Measurements from ENCODE around the gene GPR55. TPM values are rescaled to one million over a fixed set of nuclear protein-coding genes. Genes with fewer than 3 reads are reported as not detected.
A peak's percentile ranks its signal among the peaks of the same experiment; 100 is the strongest.

The GPR55 gene
- total and polyA plus RNA-seq, 2 donors (not counting 1 experiment from before 2014, with no cell fraction given) = 3.0 to 4.1 TPM

GRCh38 chr2:230862292-230862691 lies 62.8 kb downstream of the GPR55 start:
- Mint-ChIP-seq H3K27me3 (peaks cover 17% of the 10 kb centered on the region), H3K4me3 (peak overlapping the region; percentile 11), H3K9me3 (ENCODE audit: insufficient read depth) (peaks cover 2% of the 10 kb centered on the region), H3K27ac (no peak overlapping the region), H3K4me1 (peaks cover 48% of the 10 kb centered on the region)
- H3K4me2 ChIP-seq (replicated peaks; ENCODE audit: low read depth, low read length, poor library complexity, severe bottlenecking) = no peak overlapping the region
- no peak overlapping the region for H2AFZ ChIP-seq (ENCODE audit: insufficient read depth, low read depth, low read length, poor library complexity, severe bottlenecking)
- ChIA-PET CTCF (interaction anchor here (0.6 to 4.0 kb wide), 6 partner anchors 10 to 1575 kb away, joined by 3 to 21 read pairs (median 3); no protein-coding TSS in a partner anchor), POLR2A (no interaction called here)
- ATAC-seq (ENCODE audit: low read depth) (no peak), DNase-seq (no peak)
- no peak overlapping the region for H3K9ac ChIP-seq (ENCODE audit: low read length)
- peaks cover 14% of the 10 kb centered on the region for H3K79me2 ChIP-seq (ENCODE audit: control insufficient read depth, insufficient read depth, low read length)
- peaks cover 5% of the 10 kb centered on the region for H4K20me1 ChIP-seq (ENCODE audit: control insufficient read depth, insufficient read depth, low read length, poor library complexity, severe bottlenecking)
- 95% methylated on average over 3 of the region's 5 CpGs for WGBS (ENCODE audit: insufficient coverage)
- peaks cover 0 to 16% (median 0%) of the 10 kb centered on the region in 3 donors for H3K9me3 ChIP-seq (ENCODE audit: control extremely low read depth in 1 of 3, control insufficient read depth in 2 of 3, insufficient read depth in 1 of 3, low read length in 2 of 3)
- H3K36me3 ChIP-seq (replicated peaks in 1 of 2; ENCODE audit: control extremely low read depth in 1 of 2, control insufficient read depth in 1 of 2, extremely low read depth in 1 of 2, insufficient read depth in 2 of 2, low read length in 1 of 2) = no peaks in the 10 kb centered on the region
- intact Hi-C loops (cut with micrococcal nuclease) = no loop called here
- H3K4me1 ChIP-seq (ENCODE audit: control insufficient read depth in 2 of 2, insufficient read depth in 2 of 2, low read length in 2 of 2) = peaks cover 31 to 40% of the 10 kb centered on the region in 2 donors
- peaks cover 0 to 3% (median under 1%) of the 10 kb centered on the region in 4 experiments for H3K27me3 ChIP-seq (replicated peaks in 1 of 4; ENCODE audit: control extremely low read depth in 1 of 4, control insufficient read depth in 3 of 4, insufficient read depth in 4 of 4, low read length in 3 of 4)
- H3K27ac ChIP-seq (ENCODE audit: low read length in 2 of 2) = no peak overlapping the region
- H3K4me3 ChIP-seq (ENCODE audit: control extremely low read depth in 1 of 5, extremely low read depth in 1 of 5, insufficient read depth in 1 of 5, low read depth in 2 of 5, low read length in 4 of 5) = no peak overlapping the region
- no peak for TF ChIP-seq EZH2 (IDR thresholded peaks at IDR 0.05; ENCODE audit: borderline replicate concordance, insufficient read depth, low read depth, low read length, poor library complexity, severe bottlenecking)
- no peak for TF ChIP-seq CTCF (IDR thresholded peaks at IDR 0.05)

- CTCF ChIA-PET = interaction anchor here (0.6 to 4.0 kb wide), 8 partner anchors 10 to 1576 kb away, joined by 3 to 21 read pairs (median 3); no protein-coding TSS in a partner anchor
- no peak overlapping the region for H3K4me3 Mint-ChIP-seq
- DNase-seq = no peak
These were observed 63.3 kb downstream of the GPR55 start for GRCh38 chr2:230861552-230862255.

More at GRCh38 chr2:230861552-230862255, 63.3 kb downstream of the GPR55 start:
- no peak for TF ChIP-seq CTCF (IDR thresholded peaks at IDR 0.05)
- TF ChIP-seq EZH2 (IDR thresholded peaks at IDR 0.05; ENCODE audit: borderline replicate concordance, insufficient read depth, low read depth, low read length, poor library complexity, severe bottlenecking) = no peak
- Mint-ChIP-seq H3K27ac (no peak overlapping the region), H3K4me1 (peaks cover 42% of the 10 kb centered on the region), H3K27me3 (peaks cover 18% of the 10 kb centered on the region), H3K9me3 (ENCODE audit: insufficient read depth) (peaks cover 2% of the 10 kb centered on the region)
- H3K27ac ChIP-seq (ENCODE audit: low read length in 2 of 2) = no peak overlapping the region
- H3K4me2 ChIP-seq (replicated peaks; ENCODE audit: low read depth, low read length, poor library complexity, severe bottlenecking) = no peak overlapping the region
- no peak overlapping the region for H3K9ac ChIP-seq (ENCODE audit: low read length)
- POLR2A ChIA-PET = no interaction called here
- H3K36me3 ChIP-seq (replicated peaks in 1 of 2; ENCODE audit: control extremely low read depth in 1 of 2, control insufficient read depth in 1 of 2, extremely low read depth in 1 of 2, insufficient read depth in 2 of 2, low read length in 1 of 2) = no peaks in the 10 kb centered on the region
- H3K4me1 ChIP-seq (ENCODE audit: control insufficient read depth in 2 of 2, insufficient read depth in 2 of 2, low read length in 2 of 2) = peaks cover 25 to 34% of the 10 kb centered on the region in 2 donors
- no peak overlapping the region for H2AFZ ChIP-seq (ENCODE audit: insufficient read depth, low read depth, low read length, poor library complexity, severe bottlenecking)
- no peak for ATAC-seq (ENCODE audit: low read depth)
- no peak overlapping the region for H3K4me3 ChIP-seq (ENCODE audit: control extremely low read depth in 1 of 5, extremely low read depth in 1 of 5, insufficient read depth in 1 of 5, low read depth in 2 of 5, low read length in 4 of 5)
- intact Hi-C loops (cut with micrococcal nuclease) = no loop called here
- H3K9me3 ChIP-seq (ENCODE audit: control extremely low read depth in 1 of 3, control insufficient read depth in 2 of 3, insufficient read depth in 1 of 3, low read length in 2 of 3) = peaks cover 0 to 16% (median 0%) of the 10 kb centered on the region in 3 donors
- H3K79me2 ChIP-seq (ENCODE audit: control insufficient read depth, insufficient read depth, low read length) = peaks cover 14% of the 10 kb centered on the region
- peaks cover 5% of the 10 kb centered on the region for H4K20me1 ChIP-seq (ENCODE audit: control insufficient read depth, insufficient read depth, low read length, poor library complexity, severe bottlenecking)
- WGBS (ENCODE audit: insufficient coverage) = 65% methylated on average over 12 of the region's 13 CpGs
- H3K27me3 ChIP-seq (replicated peaks in 1 of 4; ENCODE audit: control extremely low read depth in 1 of 4, control insufficient read depth in 3 of 4, insufficient read depth in 4 of 4, low read length in 3 of 4) = peaks cover 0 to 7% (median 2%) of the 10 kb centered on the region in 4 experiments

Measured in B cell (primary cell).